ENCODE measurements around the gene KRT72.
"Not testable (repeated sequence)": the region's sequence is repeated elsewhere in the genome, so short reads cannot be mapped to it uniquely, and the experiment has no call there.

Gene KRT72

GRCh38 chr12:52606096-52606495 is 4.8 kb upstream of the KRT72 start:
- DNase-seq, result no peak

DNA sequence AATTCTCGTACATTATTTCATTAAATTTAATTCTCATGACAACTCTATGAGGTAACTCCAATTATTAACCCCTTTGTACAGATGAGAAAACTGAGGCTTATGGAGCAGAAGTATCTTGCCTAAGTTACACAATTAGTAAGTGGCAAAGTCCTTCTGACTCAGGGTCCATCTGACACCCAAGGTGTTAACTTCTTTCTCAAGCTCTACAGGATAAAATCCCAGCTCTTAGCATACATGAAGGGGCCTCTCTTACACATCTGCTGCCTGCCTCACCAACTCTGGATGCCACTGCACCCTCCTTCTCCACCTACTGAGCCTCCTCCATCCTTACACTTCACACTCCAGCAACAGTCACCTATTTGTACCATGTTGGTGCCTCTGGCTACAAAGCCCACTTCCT is 4.3 kb upstream of the KRT72 start:
- no peak for DNase-seq

- no peak for DNase-seq
Measured at GRCh38 chr12:52604859-52605258, 3.6 kb upstream of the KRT72 start.

DNA sequence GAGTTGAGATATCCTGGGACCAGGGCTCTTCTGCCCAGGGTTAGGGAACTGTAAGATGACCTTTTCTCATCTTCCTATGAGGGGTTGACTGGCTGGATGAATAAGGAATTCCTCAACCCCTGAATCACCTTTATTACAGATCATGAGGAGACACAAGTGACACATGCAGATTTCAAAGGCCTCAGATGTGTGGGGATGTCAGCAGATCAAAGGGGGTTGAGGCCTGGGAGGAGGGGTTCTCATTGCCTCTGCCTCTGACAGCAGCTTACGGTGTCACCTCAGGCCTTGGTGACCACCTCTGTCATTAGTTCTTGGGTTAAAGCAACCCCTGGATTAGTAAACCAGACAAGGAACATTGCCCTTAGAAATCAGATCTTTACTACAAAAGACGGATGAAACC is 2.1 kb upstream of the KRT72 start:
- peak; percentile 10 for DNase-seq

DNA sequence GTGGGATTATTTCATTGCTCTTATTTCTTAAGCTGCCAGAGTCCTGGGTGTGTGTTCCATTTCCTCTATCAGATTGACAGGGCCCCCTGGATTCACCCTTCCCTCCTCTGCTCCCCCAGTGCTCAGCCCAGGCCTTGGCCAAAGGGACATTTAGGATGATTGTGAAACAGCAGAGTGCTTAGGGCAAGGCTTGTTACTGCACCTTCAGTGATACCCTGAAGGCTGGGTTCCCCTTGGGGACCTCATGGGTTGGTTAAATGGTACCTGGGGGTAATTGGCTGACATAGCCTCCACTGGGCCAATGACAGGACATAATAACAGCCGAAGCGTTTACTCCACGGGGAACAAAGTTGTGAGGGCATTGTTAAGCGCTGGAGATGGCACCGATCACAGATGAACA is 1.3 kb upstream of the KRT72 start:
- DNase-seq, result no peak

- no peak for DNase-seq
Measured at GRCh38 chr12:52601671-52602070, 408 bp upstream of the KRT72 start.

GRCh38 chr12:52600475-52600874 is 788 bp downstream of the KRT72 start:
- no peak for DNase-seq

DNA sequence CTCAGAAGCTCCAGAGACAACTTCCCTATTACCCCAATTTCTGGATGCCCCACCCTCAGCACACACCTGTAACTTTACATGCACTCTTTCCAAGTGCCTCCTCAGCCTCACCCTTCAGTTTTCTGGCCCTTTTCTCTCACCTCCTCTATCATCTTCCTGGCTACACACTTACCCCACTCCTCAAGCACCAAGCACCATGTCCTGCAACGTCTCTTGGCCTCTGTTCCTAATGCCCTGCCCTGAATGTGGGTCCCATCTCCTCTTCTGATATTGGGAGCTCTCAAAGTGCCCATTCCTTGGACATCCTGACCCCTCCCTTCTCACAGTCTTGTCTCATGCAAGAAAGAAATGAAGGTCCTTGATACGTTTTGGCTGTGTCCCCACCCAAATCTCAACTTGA is 1.2 kb downstream of the KRT72 start:
- no peak for DNase-seq

GRCh38 chr12:52598966-52599365 is 2.3 kb downstream of the KRT72 start:
- DNase-seq, result no peak

GRCh38 chr12:52594237-52594636 is 7.0 kb downstream of the KRT72 start:
- not testable (repeated sequence) for DNase-seq

DNA sequence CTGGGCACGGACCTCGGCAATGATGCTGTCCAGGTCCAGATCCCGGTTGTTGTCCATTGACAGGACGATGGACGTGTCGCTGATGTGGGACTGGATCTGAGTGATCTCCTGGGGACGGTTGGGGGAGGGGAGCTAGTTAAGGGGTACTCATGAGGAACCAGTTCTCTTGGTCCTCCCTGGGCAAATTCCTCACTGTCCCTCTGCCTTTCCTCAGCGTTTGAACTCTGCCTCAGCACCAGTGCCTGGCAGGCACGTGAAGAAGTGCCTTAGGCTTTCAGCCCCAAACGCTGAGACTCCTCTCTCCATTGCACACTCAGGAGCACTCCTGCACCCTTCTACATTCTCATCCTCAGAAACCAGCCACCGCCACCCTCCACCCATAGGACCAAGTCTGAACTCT is 9.7 kb downstream of the KRT72 start:
- DNase-seq, result no peak

- no peak for DNase-seq
Measured at GRCh38 chr12:52590021-52590420, 11.2 kb downstream of the KRT72 start.

DNA sequence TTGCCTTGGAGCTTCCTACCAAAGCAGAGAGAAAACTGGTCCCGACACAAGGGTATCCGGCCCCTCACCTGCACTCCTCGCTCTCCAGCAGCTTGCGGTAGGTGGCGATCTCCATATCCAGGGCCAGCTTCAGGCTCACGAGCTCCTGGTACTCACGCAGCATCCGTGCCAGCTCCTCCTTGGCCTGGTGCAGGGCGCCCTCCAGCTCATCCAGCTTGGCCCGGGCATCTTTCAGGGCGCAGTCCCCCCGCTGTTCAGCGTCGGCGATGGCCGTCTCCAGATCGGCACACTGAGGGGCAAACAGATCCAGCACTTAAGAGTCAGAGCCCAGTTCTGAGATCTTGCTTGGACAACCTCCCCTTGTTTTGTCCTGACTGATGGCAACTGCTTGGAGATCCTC is 13.7 kb downstream of the KRT72 start:
- no peak for DNase-seq

GRCh38 chr12:52585946-52586345 is 15.3 kb downstream of the KRT72 start:
- DNase-seq, result no peak

DNA sequence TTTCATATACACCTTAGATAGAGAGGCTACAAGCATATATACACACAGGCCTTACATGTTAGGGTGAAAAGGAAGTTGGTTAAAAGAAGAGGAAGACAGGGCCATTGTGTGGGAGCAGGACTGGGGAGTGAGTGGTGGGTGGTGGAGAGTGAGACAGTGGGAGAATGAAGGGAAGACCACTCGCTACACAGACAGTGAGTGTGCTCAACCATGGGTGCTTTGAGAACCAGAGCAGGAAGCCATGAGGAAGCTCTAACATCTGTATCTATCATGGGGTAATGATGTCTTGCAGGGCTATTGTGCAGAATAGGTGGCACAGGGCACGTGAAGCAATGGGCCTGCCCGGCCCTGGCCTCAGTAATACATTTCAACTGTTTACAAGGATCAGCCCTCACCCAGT is 16.2 kb downstream of the KRT72 start:
- DNase-seq, result no peak

DNA sequence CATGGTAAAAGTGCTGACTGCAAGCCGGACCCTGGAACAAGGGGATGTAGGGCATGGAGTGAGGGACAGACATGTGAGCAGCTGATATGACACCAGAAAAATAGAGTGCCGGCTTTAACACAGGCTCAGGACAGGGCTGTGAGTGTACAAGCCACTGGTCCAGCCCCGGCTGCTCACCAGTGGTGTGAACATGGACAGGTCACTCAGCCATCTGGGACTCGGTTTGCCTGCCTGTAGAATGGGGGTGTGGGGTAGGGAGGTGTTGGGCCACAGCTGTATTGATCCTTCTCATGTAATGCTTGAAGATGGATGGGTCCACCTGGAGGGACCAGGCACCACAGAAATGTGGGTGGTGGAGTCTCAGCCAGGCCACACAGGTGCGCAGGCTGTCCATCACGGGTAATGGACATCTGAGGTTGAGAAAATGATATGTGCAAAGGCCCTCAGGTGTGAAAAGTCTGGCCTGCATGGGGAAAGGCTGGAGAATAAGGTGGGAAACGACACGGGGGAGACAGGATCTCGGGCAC is 17.0 kb downstream of the KRT72 start:
- no peak for DNase-seq

GRCh38 chr12:52582971-52583456 is 18.2 kb downstream of the KRT72 start:
- peak; percentile 65 for DNase-seq

DNA sequence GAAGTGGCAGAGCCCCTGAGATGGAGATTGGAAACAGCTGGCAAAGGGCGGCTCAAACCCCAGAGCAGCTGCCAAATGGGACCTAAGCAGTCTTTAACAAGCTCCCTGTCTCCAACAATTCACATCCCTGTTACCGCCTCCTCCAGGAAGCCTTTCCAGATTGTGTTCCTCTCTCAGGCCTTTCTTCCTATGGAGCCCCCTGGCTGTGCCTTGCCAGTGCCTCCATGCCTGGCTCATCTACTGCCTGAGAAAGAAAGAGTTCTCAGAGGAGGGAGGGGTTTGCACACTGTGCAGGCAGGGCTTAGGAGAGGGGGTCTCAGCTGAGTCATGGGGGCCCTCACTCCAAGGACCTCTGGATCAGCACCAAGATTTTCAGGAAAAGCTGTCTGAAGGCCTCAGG is 18.8 kb downstream of the KRT72 start:
- DNase-seq, result no peak

GRCh38 chr12:52581481-52581880 is 19.8 kb downstream of the KRT72 start:
- DNase-seq, result peak; percentile 18

- DNase-seq, result no peak
Measured at GRCh38 chr12:52581066-52581465, 20.2 kb downstream of the KRT72 start.

DNA sequence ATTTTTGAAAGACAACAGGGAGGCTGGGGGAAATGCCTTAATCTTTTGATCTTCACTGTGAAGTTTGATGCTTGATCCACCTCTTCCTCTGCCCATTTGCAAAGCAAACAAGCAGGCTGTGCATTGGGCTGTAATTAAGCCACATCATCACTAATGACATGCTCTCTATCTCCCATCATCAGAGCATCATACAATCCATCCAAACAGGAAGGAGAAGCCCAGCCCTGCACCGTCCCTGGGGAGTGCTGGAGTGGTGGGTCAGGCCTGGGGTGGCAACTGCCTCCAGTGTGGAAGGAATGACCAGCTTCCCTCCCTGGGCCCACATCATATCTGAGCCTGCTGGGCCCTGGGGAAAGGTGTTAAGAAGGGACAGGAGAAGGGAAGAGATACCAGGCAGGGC is 20.8 kb downstream of the KRT72 start:
- DNase-seq, result peak; percentile 13

DNA sequence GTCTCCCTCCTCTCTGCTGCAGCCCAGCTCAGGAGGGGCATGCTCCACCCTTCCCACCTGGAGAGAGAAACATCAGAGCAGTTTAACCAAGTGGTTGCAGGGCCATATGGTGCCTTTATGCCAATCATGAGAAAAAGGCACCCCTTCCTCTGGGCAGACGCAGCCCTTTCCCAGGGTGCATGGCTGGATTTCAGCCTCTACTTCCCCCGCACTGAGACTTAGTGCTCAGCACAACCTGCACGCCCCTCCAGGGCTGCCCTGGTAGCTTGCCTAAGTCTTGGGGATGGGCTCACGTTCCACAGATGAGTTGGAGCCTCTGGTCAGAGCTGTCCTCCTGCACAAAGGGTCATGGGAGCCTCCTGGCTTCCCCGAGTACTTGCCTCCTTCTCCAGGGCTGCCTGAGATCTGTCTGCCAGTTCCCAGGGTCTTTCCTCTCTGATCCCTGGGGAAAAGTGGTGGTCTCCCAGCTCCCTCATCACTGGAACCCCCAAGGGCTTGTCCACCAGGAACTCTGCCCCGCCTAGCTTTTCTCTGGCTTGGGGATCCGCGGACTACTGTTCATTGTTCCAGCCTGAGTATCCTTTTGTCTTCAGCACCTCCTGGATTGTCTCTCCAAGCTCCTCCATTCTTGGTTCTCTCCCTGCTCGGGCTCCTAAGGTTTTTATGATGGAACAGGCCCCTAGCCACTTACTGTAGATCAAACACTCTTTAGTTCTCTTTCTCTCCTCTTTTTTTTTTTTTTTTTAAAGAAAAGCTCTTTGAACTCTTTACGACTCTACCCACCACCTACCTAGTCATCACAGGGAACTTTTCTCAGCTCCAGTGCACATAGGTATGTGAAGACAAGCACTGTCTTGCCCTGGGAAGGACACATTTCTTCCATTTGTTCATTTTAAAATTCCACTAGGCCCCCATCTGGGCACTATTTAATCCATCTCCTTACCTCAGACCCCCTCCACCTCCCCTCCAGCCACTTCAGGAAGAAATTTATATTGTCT is 21.5 kb downstream of the KRT72 start:
- peak; percentile 35 for DNase-seq

DNA sequence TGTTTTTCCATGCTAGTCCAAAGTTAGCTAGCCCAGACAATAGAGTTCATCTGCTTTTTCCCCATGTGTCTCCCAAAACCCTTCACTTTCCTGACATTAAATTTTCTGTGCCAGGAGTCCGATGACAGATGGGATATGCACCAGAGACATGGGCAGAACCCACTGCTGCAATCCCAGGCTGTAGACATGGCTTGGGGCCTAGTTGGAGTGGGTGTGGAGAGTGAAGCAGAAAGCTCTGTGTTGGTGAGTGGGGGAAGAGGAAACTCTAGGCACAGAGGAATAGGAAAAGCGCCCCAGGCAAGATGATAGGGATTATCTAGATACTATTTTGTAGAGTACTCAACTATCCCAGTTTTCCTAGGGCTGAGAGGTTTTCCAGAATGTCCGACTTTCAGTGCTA is 22.8 kb downstream of the KRT72 start:
- no peak for DNase-seq

DNA sequence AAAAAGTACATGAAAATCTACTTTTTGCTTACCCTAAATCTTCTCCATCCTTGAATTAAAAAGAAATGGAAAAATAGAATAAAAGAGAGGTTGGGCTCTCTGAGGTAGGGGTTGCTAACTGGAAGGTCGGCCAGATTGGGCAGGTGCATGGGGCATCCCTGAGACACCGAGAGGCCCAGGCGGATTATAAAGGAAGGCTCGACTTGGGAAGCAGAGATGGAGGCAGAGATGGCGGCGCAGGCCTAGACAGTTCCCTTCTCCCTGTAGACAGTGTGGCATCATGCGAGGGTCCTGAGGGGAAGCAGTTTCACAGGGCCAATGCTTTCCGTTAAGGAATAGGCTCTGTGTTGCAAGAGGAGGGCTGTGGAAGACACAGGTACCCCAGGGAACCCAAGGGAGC is 23.9 kb downstream of the KRT72 start:
- no peak for DNase-seq

All from kidney glomerular epithelial cell (primary cell).